Measurements from ENCODE around the gene UBE2F.

GRCh38 chr2:238060096-238060541 lies 93.3 kb downstream of the UBE2F start:
- no peak for TF ChIP-seq CTCF (IDR thresholded peaks at IDR 0.05)
- TF ChIP-seq POLR2A (IDR thresholded peaks at IDR 0.05), result no peak

Measured in uterus (tissue), 2 donors.